SU-DHL-6 (cell line): ENCODE data around the gene AMN1.

Source experiments
- H2AFZ ChIP-seq: fragments of 200-600 bp; sonication (generic); 2 replicates; pipeline ENCODE4 v1.6.1; 2014; ENCODE audit warnings: low read depth, mild to moderate bottlenecking, moderate library complexity, mixed read lengths, antibody characterized with exemption, low read length; ENCODE audit not compliant: severe bottlenecking
- H3F3A ChIP-seq: fragments of 200-600 bp; shearing (Covaris generic); 2 replicates; pipeline ENCODE4 v1.6.0; 2016; ENCODE audit warnings: antibody characterized with exemption, mild to moderate bottlenecking; ENCODE audit not compliant: insufficient read depth
- H3K27ac ChIP-seq: fragments of 200-600 bp; sonication (generic); 2 replicates; pipeline ENCODE4 v1.5.1; 2016; ENCODE audit warnings: low read depth, mild to moderate bottlenecking, low read length, moderate library complexity, mixed read lengths
- H3K27me3 ChIP-seq: fragments of 200-600 bp; sonication (generic), shearing (Covaris generic); 2 replicates; pipeline ENCODE4 v1.6.0; 2014; ENCODE audit warnings: mild to moderate bottlenecking, low read length
- H3K36me3 ChIP-seq: fragments of 200-600 bp; sonication (generic); 2 replicates; pipeline ENCODE4 v1.6.1; 2014; ENCODE audit warnings: mild to moderate bottlenecking, low read length, mixed read lengths
- H3K4me2 ChIP-seq: fragments of 300-600, 200-600 bp; shearing (Covaris generic), sonication (generic); 2 replicates; pipeline ENCODE4 v1.6.0; 2014; ENCODE audit warnings: low read length, low read depth, mild to moderate bottlenecking; ENCODE audit not compliant: poor library complexity, severe bottlenecking
- H3K4me3 ChIP-seq: fragments of 200-600 bp; sonication (generic); 2 replicates; pipeline ENCODE4 v1.5.1; 2014; ENCODE audit warnings: antibody characterized with exemption, low read length, mild to moderate bottlenecking, mixed read lengths; ENCODE audit not compliant: insufficient read depth, poor library complexity, severe bottlenecking
- H3K79me2 ChIP-seq: fragments of 200-600 bp; sonication (generic); 2 replicates; pipeline ENCODE4 v1.6.1; 2014; ENCODE audit warnings: mild to moderate bottlenecking, low read length, moderate library complexity; ENCODE audit not compliant: insufficient read depth
- H3K9ac ChIP-seq: fragments of 200-600 bp; sonication (generic); 2 replicates; pipeline ENCODE4 v1.7.0; 2014; ENCODE audit warnings: mild to moderate bottlenecking, low read length
- H3K9me2 ChIP-seq: fragments of 200-600 bp; sonication (generic); replicated peaks from 2 replicates; pipeline ENCODE4 v1.6.1; 2014; ENCODE audit warnings: low read length; ENCODE audit not compliant: insufficient read depth
- H3K9me3 ChIP-seq: fragments of 200-600 bp; sonication (generic); 2 replicates; pipeline ENCODE4 v1.6.1; 2014; ENCODE audit warnings: low read length, mixed read lengths; ENCODE audit not compliant: insufficient read depth
- H4K20me1 ChIP-seq: fragments of 200-600 bp; sonication (generic); 2 replicates; pipeline ENCODE4 v1.6.1; 2014; ENCODE audit warnings: low read depth, mild to moderate bottlenecking, antibody characterized with exemption, low read length, moderate library complexity, mixed read lengths
- CTCF ChIP-seq: fragments of 200-600 bp; sonication (generic); IDR thresholded peaks from one replicate; pipeline ENCODE4 v1.5.1; 2017; ENCODE audit warnings: antibody characterized with exemption, mild to moderate bottlenecking, low read length, moderate library complexity; ENCODE audit not compliant: insufficient read depth, poor library complexity, severe bottlenecking
- EZH2phosphoT487 ChIP-seq: fragments of 200-600 bp; sonication (generic), shearing (Covaris generic); conservative IDR thresholded peaks from 2 replicates; pipeline ENCODE4 v1.6.1; 2018; ENCODE audit warnings: mild to moderate bottlenecking, antibody characterized with exemption, low read length, moderate library complexity, mixed read lengths

The AMN1 gene

DNA sequence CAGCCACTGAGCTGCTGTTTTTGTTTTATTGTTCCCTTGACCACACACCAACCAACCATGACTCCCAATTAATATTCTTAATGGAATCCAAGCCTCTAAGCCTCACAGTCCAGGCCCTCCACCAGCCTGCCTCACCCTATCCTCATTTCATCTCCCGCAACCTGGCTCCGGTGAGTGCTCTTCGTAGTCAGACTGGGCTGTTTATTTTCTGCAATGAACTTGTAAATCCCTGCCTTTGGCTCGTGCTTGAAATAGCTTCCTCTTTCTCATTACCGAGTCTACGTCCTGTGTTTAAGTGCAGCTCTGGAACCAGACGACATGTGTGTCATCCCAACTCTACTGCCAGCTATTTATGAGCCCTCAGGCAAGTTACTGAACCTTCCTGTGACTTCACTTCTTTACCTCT, 81.7 kb downstream of the AMN1 start:
- H3F3A ChIP-seq, result no peaks in the 10 kb centered on the region
- H3K9me2 ChIP-seq, result no peaks in the 10 kb centered on the region
- H3K4me3 ChIP-seq, result no peak overlapping the region
- no peaks in the 10 kb centered on the region for H3K79me2 ChIP-seq
- H3K9me3 ChIP-seq, result no peaks in the 10 kb centered on the region
- no peaks in the 10 kb centered on the region for H4K20me1 ChIP-seq
- no peak overlapping the region for H3K27ac ChIP-seq
- no peak overlapping the region for H3K4me2 ChIP-seq
- TF ChIP-seq EZH2phosphoT487, result no peak
- TF ChIP-seq CTCF, result no peak
- H3K9ac ChIP-seq, result no peak overlapping the region
- H3K36me3 ChIP-seq, result no peaks in the 10 kb centered on the region
- H3K27me3 ChIP-seq, result no peaks in the 10 kb centered on the region
- no peak overlapping the region for H2AFZ ChIP-seq

DNA sequence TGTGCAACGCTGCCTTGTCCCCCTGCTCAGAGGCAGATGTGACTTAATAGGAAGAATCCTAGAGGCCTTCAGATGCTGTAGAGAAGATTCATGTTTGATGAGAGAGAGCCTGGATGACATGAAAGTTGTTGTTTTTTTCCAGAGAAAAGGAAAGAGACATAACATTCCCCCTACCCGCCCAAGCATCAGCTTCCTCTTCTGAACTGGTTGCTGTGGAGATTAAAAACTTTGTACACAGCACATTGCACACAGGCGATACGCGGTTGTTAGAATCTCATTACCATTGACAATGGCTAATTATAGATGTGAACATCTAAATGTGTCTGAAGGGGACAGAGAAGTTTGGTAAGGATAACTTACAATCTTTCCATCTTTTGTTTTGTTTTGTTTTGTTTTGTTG, 82.9 kb downstream of the AMN1 start:
- Histone ChIP-seq H3K9me2 (no peaks in the 10 kb centered on the region), H3K9ac (no peak overlapping the region), H3K79me2 (no peaks in the 10 kb centered on the region), H3K36me3 (no peaks in the 10 kb centered on the region), H3K9me3 (no peaks in the 10 kb centered on the region), H4K20me1 (no peaks in the 10 kb centered on the region), H3K4me2 (no peak overlapping the region), H2AFZ (no peak overlapping the region), H3F3A (no peaks in the 10 kb centered on the region), H3K27me3 (no peaks in the 10 kb centered on the region), H3K27ac (no peak overlapping the region), H3K4me3 (no peak overlapping the region)
- TF ChIP-seq EZH2phosphoT487, result no peak

- Histone ChIP-seq H3K79me2 (no peaks in the 10 kb centered on the region), H2AFZ (no peak overlapping the region), H3K36me3 (no peaks in the 10 kb centered on the region), H3K27ac (no peak overlapping the region), H3K27me3 (no peaks in the 10 kb centered on the region), H3K9me3 (no peaks in the 10 kb centered on the region), H3K4me2 (no peak overlapping the region), H3K9me2 (no peaks in the 10 kb centered on the region), H3K9ac (no peak overlapping the region), H4K20me1 (no peaks in the 10 kb centered on the region), H3K4me3 (no peak overlapping the region), H3F3A (no peaks in the 10 kb centered on the region)
- TF ChIP-seq EZH2phosphoT487 (no peak), CTCF (no peak)
Measured at GRCh38 chr12:31644536-31644935, 84.3 kb downstream of the AMN1 start.

DNA sequence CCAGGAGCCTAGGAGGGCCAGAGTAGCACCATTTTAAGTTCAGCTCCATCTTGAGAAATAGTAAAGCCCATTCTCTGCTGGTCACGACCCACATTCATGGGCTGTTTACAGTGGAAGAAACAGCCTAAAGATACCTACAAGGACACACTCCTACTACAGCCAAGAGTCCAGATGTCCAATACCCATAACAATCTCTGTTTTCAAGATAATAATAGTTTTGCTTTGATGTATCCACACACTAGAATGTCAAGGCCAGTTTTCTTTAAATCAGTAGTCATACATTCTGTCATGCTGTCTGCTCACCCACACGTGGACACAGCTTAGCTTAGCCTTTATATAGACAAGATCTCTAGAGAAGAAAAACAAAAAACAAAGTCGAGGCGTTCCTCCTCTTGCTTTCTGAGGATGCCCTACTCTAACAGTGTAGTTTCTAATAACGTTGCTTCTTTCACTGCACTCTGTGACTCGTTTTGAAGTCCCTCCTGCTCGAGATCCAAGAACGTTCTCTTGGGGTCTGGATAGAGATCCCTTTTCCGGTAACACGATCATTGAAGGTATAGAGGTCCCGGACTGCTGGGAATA, 87.2 kb downstream of the AMN1 start:
- H3F3A ChIP-seq, result peaks cover 6% of the 10 kb centered on the region; the same call in 1 of the 2 replicates
- no peaks in the 10 kb centered on the region for H3K36me3 ChIP-seq
- H3K27me3 ChIP-seq, result no peaks in the 10 kb centered on the region
- no peaks in the 10 kb centered on the region for H4K20me1 ChIP-seq
- H3K9ac ChIP-seq, result no peak overlapping the region
- no peak overlapping the region for H2AFZ ChIP-seq
- H3K4me2 ChIP-seq, result no peak overlapping the region
- no peaks in the 10 kb centered on the region for H3K9me3 ChIP-seq
- H3K27ac ChIP-seq, result no peak overlapping the region
- H3K4me3 ChIP-seq, result no peak overlapping the region
- no peaks in the 10 kb centered on the region for H3K9me2 ChIP-seq
- H3K79me2 ChIP-seq, result no peaks in the 10 kb centered on the region
- TF ChIP-seq CTCF (no peak), EZH2phosphoT487 (no peak)
